Liver (tissue), 3 donors: ENCODE measurements around the gene TSHR.

Experiments
- CTCF ChIP-seq: fragments of 150-350 bp; IDR thresholded peaks from 2 replicates; pipeline ENCODE4 v1.5.1; 2017; ENCODE audit warnings: improper control_type of control experiment, low read depth, low read length; ENCODE audit not compliant: missing input control
- GABPA ChIP-seq, 2 donors: IDR thresholded peaks in 1 of 2; conservative IDR thresholded peaks in 1 of 2; 2 replicates each; pipeline ENCODE4 v1.6.1; 2016; ENCODE audit warnings: antibody characterized with exemption in 2 of 2, mild to moderate bottlenecking in 1 of 2, moderate library complexity in 1 of 2
- RAD21 ChIP-seq, 2 donors: IDR thresholded peaks; 2 replicates each; pipeline ENCODE4 v1.6.1; 2016; ENCODE audit warnings: antibody characterized with exemption in 2 of 2, mild to moderate bottlenecking in 2 of 2
- RXRA ChIP-seq, 2 donors: IDR thresholded peaks; 2 replicates each; pipeline ENCODE4 v1.6.1; 2017 to 2018; ENCODE audit warnings: antibody characterized with exemption in 2 of 2, mild to moderate bottlenecking in 1 of 2
- SP1 ChIP-seq: IDR thresholded peaks from 2 replicates; pipeline ENCODE4 v1.6.1; 2018; ENCODE audit warnings: antibody characterized with exemption, mild to moderate bottlenecking
- TAF1 ChIP-seq: conservative IDR thresholded peaks from 2 replicates; pipeline ENCODE4 v1.6.1; 2016; ENCODE audit warnings: antibody characterized with exemption, mild to moderate bottlenecking
- YY1 ChIP-seq: IDR thresholded peaks from 2 replicates; pipeline ENCODE4 v1.6.1; 2016; ENCODE audit warnings: antibody characterized with exemption, mild to moderate bottlenecking
- TF ChIP-seq, protein P1 (sequence below): IDR thresholded peaks from 2 replicates; pipeline ENCODE4 v1.6.1; 2016; ENCODE audit warnings: antibody characterized with exemption, mild to moderate bottlenecking
- TF ChIP-seq, protein P2 (sequence below): IDR thresholded peaks from 2 replicates; pipeline ENCODE4 v1.6.1; 2016; ENCODE audit warnings: antibody characterized with exemption
- TF ChIP-seq, protein P3 (sequence below): IDR thresholded peaks from 2 replicates; pipeline ENCODE4 v1.6.1; 2016; ENCODE audit warnings: antibody characterized with exemption
- TF ChIP-seq, protein P4 (sequence below): IDR thresholded peaks from 2 replicates; pipeline ENCODE4 v1.6.1; 2016; ENCODE audit warnings: antibody characterized with exemption
- donor health status: healthy.
- donor health status: healthy.

- no peak for TF ChIP-seq RXRA (IDR thresholded peaks at IDR 0.05)
- no peak for TF ChIP-seq CTCF
- TF ChIP-seq, protein P1, sequence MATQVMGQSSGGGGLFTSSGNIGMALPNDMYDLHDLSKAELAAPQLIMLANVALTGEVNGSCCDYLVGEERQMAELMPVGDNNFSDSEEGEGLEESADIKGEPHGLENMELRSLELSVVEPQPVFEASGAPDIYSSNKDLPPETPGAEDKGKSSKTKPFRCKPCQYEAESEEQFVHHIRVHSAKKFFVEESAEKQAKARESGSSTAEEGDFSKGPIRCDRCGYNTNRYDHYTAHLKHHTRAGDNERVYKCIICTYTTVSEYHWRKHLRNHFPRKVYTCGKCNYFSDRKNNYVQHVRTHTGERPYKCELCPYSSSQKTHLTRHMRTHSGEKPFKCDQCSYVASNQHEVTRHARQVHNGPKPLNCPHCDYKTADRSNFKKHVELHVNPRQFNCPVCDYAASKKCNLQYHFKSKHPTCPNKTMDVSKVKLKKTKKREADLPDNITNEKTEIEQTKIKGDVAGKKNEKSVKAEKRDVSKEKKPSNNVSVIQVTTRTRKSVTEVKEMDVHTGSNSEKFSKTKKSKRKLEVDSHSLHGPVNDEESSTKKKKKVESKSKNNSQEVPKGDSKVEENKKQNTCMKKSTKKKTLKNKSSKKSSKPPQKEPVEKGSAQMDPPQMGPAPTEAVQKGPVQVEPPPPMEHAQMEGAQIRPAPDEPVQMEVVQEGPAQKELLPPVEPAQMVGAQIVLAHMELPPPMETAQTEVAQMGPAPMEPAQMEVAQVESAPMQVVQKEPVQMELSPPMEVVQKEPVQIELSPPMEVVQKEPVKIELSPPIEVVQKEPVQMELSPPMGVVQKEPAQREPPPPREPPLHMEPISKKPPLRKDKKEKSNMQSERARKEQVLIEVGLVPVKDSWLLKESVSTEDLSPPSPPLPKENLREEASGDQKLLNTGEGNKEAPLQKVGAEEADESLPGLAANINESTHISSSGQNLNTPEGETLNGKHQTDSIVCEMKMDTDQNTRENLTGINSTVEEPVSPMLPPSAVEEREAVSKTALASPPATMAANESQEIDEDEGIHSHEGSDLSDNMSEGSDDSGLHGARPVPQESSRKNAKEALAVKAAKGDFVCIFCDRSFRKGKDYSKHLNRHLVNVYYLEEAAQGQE = no peak
- no peak for TF ChIP-seq RAD21 (IDR thresholded peaks at IDR 0.05)
- TF ChIP-seq, protein P2, sequence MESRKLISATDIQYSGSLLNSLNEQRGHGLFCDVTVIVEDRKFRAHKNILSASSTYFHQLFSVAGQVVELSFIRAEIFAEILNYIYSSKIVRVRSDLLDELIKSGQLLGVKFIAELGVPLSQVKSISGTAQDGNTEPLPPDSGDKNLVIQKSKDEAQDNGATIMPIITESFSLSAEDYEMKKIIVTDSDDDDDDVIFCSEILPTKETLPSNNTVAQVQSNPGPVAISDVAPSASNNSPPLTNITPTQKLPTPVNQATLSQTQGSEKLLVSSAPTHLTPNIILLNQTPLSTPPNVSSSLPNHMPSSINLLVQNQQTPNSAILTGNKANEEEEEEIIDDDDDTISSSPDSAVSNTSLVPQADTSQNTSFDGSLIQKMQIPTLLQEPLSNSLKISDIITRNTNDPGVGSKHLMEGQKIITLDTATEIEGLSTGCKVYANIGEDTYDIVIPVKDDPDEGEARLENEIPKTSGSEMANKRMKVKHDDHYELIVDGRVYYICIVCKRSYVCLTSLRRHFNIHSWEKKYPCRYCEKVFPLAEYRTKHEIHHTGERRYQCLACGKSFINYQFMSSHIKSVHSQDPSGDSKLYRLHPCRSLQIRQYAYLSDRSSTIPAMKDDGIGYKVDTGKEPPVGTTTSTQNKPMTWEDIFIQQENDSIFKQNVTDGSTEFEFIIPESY = no peak
- TF ChIP-seq, protein P3, sequence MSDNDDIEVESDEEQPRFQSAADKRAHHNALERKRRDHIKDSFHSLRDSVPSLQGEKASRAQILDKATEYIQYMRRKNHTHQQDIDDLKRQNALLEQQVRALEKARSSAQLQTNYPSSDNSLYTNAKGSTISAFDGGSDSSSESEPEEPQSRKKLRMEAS = no peak
- TF ChIP-seq YY1 = no peak
- TF ChIP-seq, protein P4, sequence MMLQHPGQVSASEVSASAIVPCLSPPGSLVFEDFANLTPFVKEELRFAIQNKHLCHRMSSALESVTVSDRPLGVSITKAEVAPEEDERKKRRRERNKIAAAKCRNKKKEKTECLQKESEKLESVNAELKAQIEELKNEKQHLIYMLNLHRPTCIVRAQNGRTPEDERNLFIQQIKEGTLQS = no peak
- no peak for TF ChIP-seq TAF1
- no peak for TF ChIP-seq SP1
- no peak for TF ChIP-seq GABPA (IDR thresholded peaks at IDR 0.05 in 1 of 2, conservative IDR thresholded peaks at IDR 0.05 in 1 of 2)
These were observed 165.1 kb downstream of the TSHR start for GRCh38 chr14:81120501-81120900.
